GM21737 (cell line): ENCODE data around the gene MGAT5B.
"Not testable (repeated sequence)": the region's sequence is repeated elsewhere in the genome, so short reads cannot be mapped to it uniquely, and the experiment has no call there.

Experiments
- ATAC-seq: cut with Tn5 transposase; IDR thresholded peaks from one replicate; pipeline ENCODE4 v1.9.1; 2021; ENCODE audit warnings: mild to moderate bottlenecking, moderate library complexity; ENCODE audit not compliant: unreplicated experiment

The MGAT5B gene

DNA sequence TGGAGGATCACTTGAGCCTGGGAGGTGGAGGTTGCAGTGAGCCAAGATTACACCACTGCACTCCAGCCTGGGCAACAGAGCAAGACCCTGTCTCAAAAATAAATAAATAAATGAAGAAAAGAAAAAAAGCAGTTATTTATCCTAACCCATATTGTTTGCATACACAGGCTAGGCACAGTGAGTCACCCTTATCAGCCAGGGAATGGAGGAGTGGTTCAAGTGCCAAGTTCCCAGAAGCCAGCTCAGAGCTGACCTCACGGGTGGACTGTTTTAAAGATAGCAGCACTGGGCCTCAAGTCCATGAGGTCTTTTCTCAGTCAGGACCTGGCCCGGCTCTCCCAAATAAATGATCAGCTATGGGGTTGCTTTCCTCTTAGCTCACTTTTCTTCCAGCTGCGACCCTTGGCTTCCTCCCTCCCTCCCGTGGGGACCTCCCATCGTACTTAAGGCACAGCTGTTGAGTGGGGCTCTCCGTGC, 22.6 kb upstream of the MGAT5B start:
- no peak for ATAC-seq

DNA sequence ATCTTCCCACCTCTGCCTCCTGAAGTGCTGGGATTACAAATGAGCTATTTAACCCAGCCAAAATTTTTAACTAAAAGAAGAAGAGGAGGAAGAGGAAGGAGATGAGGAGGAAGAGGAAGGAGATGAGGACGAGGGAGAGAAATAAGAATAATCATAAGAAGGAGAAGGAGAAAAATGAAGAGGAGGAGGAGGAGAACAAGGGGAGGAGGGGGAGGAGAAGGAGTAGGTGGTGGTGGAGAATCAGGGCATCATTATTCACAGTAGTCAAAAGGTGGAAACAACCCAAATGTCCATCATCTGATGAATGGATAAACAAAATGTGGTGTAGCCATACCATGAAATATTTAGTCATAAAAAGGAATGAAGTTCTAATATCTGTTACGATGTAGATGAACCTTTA, 21.2 kb upstream of the MGAT5B start:
- ATAC-seq, result no peak

DNA sequence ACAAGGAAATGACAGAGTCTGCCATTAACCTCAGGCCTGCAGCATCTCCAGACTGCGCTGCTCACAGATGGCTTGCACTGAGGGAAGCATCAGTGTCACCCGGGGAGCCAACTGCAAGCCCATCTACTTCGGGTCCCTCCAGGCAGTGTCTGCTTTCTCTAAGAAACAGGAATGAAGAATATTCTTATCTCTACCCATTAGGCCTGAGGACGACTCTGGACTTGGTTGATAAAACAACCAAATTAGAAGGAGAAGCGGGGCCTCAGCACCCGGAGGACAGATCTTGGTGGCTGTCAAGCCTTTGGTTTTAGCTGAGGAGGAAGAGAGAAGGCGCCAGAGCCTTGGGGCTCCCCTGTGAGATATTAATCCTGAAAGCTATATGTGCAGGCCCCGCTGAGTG, 19.5 kb upstream of the MGAT5B start:
- no peak for ATAC-seq

DNA sequence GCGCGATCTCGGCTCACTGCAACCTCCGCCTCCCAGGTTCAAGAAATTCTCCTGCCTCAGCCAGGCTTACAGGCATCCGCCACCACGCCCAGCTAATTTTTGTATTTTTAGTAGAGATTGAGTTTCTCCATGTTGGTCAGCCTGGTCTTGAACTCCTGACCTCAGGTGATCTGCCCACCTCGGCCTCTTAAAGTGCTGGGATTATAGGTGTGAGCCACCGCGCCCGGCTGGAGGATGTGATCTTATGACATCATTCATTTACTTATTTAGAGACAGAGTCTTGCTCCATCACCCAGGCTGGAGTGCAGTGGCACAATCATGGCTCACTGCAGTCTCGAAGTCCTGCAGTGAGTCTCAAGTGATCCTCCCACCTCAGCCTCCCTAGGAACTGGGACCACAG, 19.0 kb upstream of the MGAT5B start:
- ATAC-seq, result not testable (repeated sequence)

DNA sequence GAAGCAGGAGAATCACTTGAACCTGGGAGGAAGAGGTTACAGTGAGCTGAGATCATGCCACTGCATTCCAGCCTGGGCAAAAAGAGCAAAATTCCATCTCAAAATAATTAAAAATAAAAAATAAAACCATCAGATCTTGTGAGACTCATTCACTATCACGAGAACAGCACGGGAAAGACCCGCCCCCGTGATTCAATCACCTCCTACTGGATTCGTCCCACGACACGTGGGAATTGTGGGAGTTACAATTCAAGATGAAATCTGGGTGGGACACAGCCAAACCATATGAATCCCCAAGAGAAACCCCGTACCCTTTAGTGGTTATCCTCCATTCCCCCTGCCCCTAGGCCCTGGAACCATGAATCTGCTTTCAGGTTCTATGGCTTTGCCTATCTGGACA, 15.4 kb upstream of the MGAT5B start:
- ATAC-seq, result no peak

DNA sequence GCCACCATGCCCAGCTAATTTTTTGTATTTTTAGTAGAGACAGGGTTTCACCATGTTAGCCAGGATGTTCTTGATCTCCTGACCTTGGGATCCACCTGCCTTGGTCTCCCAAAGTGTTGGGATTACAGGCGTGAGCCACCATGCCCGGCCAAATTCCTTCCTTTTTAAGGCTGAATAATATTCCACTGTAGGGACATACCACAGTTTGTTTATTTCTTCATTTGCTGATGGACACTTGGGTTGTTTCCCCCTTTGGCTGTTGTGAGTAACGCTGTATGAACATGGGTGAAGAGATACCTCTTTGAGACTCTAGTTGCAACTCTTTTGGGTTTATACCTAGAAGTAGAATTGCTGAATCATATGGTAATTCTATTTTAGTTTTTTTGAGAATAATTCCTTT, 13.1 kb upstream of the MGAT5B start:
- ATAC-seq, result no peak

DNA sequence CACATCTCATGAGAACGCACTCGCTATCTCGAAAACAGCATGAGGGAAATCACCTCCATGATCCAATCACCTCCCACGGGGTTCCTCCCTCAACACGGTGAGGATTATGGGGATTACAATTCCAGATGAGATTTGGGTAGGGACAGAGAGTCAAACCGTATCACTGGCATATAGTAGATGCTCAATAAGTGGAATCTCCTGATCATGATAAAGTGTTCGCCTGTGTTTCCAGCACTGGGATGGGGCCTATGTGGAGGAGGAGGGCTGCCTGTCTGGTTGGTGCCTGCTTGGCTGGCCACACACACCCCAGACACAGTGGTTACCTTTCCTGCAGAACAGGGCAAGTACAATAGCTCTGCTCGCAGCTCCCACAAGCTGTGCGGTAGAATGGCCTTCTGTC, 6.1 kb upstream of the MGAT5B start:
- ATAC-seq, result no peak

DNA sequence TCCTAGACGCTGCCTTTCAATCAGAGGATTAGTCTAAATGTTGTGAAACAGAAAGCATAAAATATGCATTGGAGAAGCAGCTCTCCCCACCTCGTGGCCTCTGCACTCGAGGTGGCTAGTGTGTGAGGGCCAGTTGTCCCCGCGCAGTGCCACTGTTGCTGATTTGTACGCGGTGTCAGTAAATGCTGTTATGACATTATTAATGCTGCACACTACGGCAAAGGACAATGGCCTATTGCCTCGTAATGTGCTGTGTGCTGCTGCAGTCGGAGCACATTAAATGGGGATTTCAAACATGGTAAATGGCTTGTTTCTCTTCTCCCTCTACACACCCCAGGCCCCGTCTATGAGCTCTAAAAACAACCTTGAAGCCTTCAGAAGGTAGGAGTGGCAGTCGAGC, 5.7 kb upstream of the MGAT5B start:
- ATAC-seq, result no peak

DNA sequence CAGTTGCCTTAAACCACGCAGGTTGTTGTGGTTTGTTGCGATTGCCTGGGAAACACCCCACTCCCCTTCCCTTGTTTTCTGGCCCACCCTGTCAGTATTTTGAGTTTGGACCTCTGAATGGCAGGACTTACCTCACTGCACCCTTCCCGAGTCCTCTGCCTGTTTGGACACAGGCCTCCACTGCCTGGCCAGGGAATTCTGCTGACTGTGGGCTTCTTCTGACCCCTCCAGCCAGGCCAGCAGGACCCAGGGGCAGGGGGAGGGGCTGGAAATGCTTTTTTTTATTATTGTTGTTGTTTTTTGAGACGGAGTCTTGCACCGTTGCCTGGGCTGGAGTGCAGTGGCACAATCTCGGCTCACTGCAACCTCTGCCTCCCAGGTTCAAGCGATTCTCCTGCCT, 4.2 kb upstream of the MGAT5B start:
- no peak for ATAC-seq

DNA sequence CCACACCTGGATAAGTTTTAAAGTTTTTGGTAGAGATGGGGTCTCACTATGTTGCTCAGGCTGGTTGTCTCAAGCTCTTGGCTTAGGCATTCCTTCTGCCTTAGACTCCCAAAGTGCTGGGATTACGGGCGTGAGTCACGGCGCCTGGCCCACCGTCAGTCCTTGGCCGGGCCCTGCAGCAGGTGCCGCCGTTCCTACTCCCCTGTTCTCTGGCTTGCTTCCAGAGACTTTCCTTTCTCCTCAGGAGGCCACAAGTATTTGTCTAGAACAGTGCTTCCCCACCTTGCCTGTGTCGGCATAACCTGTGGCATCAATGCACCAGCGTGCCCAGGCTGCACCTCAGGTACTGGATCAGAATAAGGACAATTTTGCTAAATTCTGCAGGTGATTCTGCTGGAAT, 3.0 kb upstream of the MGAT5B start:
- no peak for ATAC-seq

DNA sequence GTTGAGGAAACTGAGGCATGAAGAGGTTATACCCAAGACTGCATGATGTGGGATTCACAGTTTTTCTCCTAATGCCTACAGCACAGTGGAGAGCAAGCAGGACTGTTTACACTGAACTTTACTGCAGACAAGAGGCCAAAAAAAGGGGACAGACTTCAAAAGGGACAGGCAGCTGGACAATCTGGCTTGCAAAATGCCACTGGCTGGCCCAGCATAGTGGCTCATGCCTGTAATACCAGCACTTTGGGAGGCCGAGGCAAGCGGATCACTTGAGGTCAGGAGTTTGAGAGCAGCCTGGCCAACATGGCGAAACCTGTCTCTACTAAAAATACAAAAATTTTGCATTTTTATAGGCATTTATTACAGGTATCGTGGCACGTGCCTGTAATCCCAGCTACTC, 2.0 kb upstream of the MGAT5B start:
- no peak for ATAC-seq

DNA sequence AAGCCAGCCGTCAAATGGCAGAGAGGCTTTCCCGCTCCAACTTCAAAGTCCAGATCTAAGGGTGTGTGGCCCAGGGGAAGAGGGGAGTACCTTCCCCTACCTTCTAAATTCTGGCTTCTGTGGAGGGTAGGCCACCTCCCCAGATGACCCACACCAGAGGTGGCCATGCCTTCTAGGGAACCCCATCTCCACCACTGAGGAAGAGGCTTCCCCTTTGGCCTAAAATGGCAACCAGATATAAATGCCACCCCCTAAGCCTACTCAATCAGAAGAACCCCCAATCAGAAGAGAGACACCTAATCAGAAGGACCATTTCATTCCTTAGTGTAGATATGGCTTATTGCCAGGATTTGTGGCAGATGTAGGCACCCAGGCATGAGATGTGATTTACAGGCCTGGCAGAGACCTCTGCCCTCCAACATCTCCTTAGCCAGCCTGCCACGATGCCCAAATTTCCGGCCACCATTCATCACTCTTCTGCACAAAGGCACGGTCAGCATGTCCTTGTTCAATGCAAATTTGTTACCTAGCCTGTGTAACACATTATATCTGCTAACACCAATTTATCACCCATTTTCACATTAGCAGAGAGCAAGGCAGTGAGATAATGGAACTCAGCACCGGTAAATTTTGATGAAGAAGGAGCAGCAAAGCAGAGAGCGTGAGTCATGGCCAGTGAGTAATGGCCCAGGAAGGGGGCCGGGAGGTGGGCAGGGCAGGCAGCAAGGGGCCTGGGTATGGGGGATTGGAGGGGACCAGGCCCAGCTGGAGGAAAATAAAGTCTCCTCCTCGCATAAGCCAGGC, 1.2 kb upstream of the MGAT5B start:
- ATAC-seq, result no peak

DNA sequence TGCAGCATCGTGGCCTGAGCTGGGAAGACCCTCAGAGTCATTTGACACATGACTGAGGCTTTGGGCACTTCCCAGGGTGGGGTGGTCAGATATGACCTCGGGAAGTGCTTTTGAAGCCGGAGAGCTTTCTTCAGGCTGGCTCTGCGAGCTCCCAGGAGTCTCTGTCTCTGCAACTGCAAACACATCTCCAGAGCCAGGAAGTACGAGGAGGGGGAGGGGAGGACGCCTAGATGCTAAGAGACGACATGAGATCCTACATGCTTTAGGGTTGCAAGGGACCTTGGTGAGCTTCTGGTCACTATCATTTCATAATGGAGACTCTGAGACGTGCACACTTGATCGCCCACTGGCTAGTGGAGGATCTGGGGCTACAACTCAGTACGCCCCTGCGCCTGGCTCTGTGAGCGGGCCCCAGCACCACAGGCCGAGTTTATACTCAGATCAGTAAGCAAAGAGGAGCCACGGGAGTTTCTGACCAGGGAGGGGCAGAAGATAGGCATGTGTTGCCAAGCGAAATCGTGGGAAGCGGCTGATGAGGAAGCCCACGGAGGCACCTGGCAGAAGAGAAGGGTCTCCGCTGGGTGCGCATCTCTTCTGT, 527 bp upstream of the MGAT5B start:
- ATAC-seq, result no peak

DNA sequence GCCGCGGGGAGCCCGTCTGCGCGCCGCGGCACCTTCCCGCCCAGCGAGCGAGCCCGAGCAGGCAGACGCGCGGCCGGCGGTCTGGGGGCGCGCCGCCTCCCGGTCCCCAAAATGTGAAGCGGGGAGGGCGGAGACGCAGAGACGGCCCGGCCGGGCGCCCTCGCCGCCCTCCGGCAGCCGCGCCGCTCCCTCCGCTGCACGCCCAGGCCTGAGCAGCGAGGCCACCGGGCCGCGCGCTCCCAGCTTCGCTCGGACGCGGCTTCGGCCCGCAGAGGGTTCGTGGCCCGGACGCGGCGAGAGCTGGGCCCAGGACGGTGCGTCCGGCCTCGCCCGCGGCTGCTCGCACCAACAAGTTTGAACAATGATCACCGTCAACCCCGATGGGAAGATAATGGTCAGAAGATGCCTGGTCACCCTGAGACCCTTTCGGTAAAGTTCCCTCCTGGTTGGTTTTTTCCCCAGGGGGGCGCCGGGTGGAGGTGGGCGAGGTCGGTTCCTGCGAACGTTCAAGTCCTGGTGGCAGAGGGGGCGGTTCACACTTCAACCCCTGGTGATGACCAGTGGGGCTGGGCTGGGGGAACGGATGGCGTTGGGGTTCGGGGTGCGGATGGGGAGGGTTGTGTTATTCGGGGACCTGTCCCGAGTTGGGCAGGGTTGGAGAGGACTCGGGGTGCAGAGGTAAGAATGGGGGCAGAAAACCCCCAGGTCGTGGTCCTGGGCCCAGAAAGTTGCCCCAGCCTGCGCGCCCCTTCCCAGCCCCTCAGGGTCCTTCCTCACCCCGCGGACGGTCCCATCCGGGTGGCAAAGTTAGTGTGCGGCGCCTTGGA, 678 bp downstream of the MGAT5B start:
- ATAC-seq, result no peak

DNA sequence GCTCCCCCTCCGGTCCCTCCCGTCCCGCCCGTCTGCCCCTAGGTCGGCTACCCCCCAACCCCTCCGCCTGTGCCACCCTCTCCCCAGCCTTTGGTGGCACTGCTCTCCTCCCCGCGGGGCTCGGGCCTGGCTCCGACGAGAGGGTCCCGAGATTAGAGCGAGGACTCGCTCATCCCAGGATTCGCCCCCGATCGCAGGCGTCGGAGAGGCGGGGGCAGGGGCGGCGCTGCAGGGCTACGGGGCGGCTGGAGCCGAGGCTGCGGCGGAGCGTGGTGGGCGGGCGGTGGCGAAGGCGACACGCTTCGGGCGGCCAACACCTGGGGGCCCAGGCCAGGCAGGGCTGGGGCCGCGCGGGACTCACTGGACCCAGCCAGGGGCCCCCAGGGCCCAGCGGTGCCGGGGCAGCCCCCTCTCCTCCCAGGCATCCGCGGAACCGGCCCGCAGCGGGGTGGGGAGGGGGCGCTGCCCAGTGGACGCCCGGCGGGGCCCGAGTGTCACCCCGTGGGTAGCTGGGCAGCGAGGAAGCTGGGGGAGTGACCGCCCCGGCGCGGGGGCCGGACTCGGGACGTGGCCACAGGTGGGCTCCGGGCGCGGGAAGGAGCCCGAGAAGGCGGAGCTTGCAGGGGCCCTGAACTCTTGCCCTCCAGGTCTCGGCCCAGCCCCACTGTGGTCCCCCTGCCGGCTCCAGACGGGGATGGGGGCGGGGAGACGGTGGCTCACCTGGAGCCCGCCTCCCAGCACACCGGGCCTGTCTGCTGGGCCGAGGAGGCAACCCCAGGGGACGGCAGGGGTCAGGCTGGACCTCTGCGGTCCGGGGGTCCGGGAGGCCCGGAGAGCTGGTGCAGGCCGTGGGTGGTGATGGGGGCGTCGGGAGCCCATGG, 1.5 kb downstream of the MGAT5B start:
- ATAC-seq, result no peak

DNA sequence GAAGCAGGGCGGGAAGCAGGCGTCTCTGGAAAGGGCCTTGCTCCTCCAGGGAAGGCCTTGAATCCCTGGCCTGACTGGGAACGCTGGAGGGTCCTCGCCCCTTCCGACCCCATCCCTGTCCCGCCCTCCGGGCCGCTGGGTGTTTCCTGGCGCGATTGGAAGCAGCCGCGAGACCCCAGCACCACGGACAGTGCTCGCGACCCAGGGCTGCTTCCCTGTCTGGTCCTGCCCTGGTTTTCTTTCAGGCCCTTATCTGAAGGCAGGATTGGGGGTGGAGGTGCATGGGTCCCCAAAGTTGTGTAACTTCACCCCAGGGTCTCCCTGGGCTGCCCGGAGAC, 2.1 kb downstream of the MGAT5B start:
- no peak for ATAC-seq

DNA sequence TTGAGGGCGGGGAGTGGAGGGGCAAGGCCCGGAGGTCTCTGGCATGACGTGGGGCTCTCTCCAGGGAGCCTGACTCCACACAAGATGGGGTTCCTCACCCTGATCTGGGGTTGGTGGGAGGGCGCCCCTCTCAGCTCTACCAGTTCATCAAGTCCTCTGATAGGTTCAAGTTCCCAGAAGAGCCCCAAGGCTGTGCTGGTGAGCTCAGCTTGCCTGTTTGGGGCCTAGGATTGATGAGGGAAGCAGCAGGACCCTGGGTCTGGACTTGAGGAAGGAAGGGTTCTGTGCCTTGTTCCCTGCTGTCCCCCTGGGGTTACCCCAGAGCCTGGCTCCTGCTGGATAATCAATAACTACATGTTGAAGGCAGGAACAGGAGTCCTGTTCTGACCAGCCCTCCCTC, 3.5 kb downstream of the MGAT5B start:
- no peak for ATAC-seq

DNA sequence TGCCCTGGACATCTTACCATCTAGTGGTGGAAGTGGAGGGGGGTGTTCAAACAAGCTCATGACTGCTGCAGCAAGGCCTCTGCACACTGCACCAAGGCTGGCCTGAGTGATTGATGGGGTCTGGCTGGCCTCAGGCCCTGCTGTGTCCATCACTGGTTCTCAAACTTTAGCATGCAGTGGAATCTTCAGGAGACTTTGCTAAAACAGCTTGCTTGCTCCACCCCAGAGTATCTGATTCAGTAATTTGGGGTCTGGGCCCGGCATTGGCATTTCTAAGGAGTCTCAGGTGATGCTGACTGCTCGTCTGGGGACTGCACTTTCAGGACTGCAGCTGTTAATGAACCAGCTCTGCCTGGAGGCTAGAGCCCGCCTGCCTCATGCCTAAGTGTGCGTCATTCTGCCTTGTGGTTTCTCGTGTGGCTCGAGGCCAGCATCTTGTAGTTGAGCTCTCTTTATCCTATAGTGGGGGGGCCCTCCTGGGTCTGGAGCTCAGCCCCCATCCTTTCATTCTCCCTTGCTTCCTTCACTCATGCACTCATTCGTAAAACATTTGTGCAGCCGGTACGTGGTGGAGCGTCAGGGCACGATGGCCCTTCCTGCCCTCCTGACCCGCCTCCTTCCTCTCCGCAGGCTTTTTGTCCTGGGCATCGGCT, 4.1 kb downstream of the MGAT5B start:
- ATAC-seq, result no peak

DNA sequence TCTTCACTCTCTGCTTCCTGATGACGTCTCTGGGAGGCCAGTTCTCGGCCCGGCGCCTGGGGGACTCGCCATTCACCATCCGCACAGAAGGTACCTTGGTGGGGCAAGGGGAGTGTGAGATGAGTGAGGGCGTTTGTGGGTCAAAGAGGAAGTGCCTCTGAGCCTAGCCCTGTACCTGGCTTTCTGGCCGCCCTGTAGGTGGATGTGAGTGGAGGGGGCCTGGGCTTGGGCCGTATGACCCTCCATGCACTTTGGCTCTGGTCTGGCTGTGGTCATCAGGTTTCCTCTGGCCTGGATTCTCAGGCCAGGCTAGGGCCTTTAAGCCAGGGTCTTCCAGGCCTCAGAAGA, 4.6 kb downstream of the MGAT5B start:
- ATAC-seq, result no peak

DNA sequence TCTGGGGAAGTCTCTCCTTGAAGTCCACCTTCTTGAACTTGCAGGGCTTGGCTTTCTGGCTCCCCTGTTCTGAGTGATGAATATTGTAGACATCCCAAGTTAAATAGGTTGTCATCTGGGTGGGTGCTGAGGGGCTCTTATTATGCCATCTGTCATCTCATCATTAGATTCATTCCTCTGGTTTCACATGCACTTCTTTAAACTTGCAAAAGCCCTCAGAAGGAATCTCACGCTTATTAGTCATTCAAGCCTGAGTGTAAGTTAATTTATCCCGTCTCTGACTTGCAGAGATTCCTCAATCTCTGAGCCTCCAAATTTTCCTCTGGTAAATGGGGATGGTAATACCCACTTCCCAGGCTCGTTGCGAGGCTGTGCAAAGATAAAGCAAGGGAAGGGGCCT, 5.7 kb downstream of the MGAT5B start:
- ATAC-seq, result no peak

DNA sequence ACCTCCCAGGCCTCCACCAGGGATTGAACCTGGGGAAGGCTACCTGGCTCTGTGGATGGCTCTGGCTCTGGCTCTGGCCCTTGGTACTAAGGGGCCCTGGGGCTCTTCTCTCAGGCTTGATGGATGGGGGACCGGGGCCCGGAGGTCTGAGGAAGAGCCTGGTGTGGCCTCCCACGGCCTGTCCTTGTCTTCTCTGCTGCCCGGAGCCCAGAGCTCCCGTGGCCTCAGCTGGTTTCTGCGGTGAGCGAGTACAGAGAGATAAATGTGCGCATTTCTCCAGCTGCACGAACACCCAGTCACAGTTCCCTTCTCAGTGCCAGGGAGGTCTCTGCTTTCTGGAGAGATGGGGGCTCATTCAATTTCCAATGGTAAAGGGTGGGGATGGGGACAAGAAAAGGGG, 9.2 kb downstream of the MGAT5B start:
- ATAC-seq, result no peak
